GM12878 (cell line): ENCODE data around the gene TRMT44. TPM values are rescaled to one million over a fixed set of nuclear protein-coding genes. Genes with fewer than 3 reads are reported as not detected.

Experiments used
- ATAC-seq: fragments of 200-7000 bp; cut with Tn5 transposase; 3 replicates; pipeline ENCODE4 v1.9.1; 2020; ENCODE audit warnings: mild to moderate bottlenecking, moderate library complexity
- BruUV-seq: library from RNA; stranded (reverse); fragments of 400-500 nt; replicated peaks from 2 replicates; lab custom pipeline; 2021; lab: Mats Ljungman, UMichigan
- CTCF ChIA-PET: fragments of 300-600 bp; sonication (Branson Sonifier 250); formaldehyde crosslinking; extraction: SDS; loops from one replicate; lab custom pipeline; 2021; ENCODE audit warnings: inconsistent platforms; lab: Yijun Ruan, JAX
- POLR2A ChIA-PET: fragments of 350-600 bp; formaldehyde crosslinking; extraction: SDS; loops from one replicate; lab custom pipeline; 2021; ENCODE audit warnings: inconsistent platforms; lab: Charles Lee
- RAD21 ChIA-PET: fragments of 300-600 bp; sonication (Branson Sonifier 250); formaldehyde crosslinking; loops from one replicate; lab custom pipeline; 2023; ENCODE audit warnings: antibody characterized with exemption; ENCODE audit not compliant: unreplicated experiment; lab: Charles Lee
- SMC1A ChIA-PET: fragments of 300-600 bp; sonication (Branson Sonifier 250); formaldehyde crosslinking; loops from one replicate; lab custom pipeline; 2023; ENCODE audit not compliant: unreplicated experiment, uncharacterized antibody; lab: Charles Lee
- DNase-seq: peaks from one replicate; pipeline ENCODE4 v3.0.0-alpha.2; 2011; ENCODE audit warnings: low read depth, low spot score
- FAIRE-seq: peaks from 3 replicates; lab custom pipeline; 2011; peaks lifted over from hg19 to GRCh38; lab: Jason Lieb, UNC
- H2AFZ ChIP-seq: 2 replicates; pipeline ENCODE4 v1.6.0; 2011; ENCODE audit warnings: low read depth, low read length, control low read depth; ENCODE audit not compliant: control insufficient read depth
- H3K27ac ChIP-seq: 2 replicates; pipeline ENCODE4 v1.5.1; 2011; ENCODE audit warnings: control low read depth; ENCODE audit not compliant: control insufficient read depth, insufficient read depth
- H3K27me3 ChIP-seq, 2 experiments: replicated peaks in 1 of 2; 2 replicates each; pipeline versions ENCODE4 v1.6.0 to v1.6.1; 2011; ENCODE audit warnings: low read length in 1 of 2; ENCODE audit not compliant: control insufficient read depth in 2 of 2, insufficient read depth in 2 of 2
- H3K36me3 ChIP-seq, 2 experiments: 2 replicates each; pipeline ENCODE4 v1.5.1; 2011; ENCODE audit warnings: low read length in 1 of 2; ENCODE audit not compliant: control insufficient read depth in 2 of 2, insufficient read depth in 2 of 2
- H3K4me1 ChIP-seq: 2 replicates; pipeline ENCODE4 v1.6.1; 2011; ENCODE audit warnings: mild to moderate bottlenecking, low read length, moderate library complexity, mixed read lengths; ENCODE audit not compliant: control insufficient read depth, insufficient read depth
- H3K4me2 ChIP-seq: 2 replicates; pipeline ENCODE4 v1.6.0; 2011; ENCODE audit warnings: control low read depth; ENCODE audit not compliant: control insufficient read depth, insufficient read depth
- H3K4me3 ChIP-seq: fragments of 200-600 bp; sonication (generic); 2 replicates; pipeline ENCODE4 v1.5.1; 2016
- H3K79me2 ChIP-seq: 2 replicates; pipeline ENCODE4 v1.6.0; 2011; ENCODE audit warnings: low read length; ENCODE audit not compliant: control insufficient read depth, insufficient read depth
- H3K9ac ChIP-seq: 2 replicates; pipeline ENCODE4 v1.8.0; 2011; ENCODE audit warnings: low read length, control low read depth, mixed read lengths; ENCODE audit not compliant: control insufficient read depth, insufficient read depth
- H3K9me3 ChIP-seq: replicated peaks from 3 replicates; pipeline ENCODE4 v1.5.1; 2011; ENCODE audit warnings: mild to moderate bottlenecking, low read length; ENCODE audit not compliant: control insufficient read depth, insufficient read depth
- H4K20me1 ChIP-seq: 2 replicates; pipeline ENCODE4 v1.6.0; 2011; ENCODE audit not compliant: control insufficient read depth, insufficient read depth
- BACH1 ChIP-seq: fragments of 450-650 bp; IDR thresholded peaks from 2 replicates; pipeline ENCODE4 v1.6.1; 2017; ENCODE audit warnings: mild to moderate bottlenecking, borderline replicate concordance
- KDM1A ChIP-seq: fragments of 200-600 bp; sonication (generic); IDR thresholded peaks from 2 replicates; pipeline ENCODE4 v1.6.1; 2016; ENCODE audit warnings: borderline replicate concordance
- MTA2 ChIP-seq: fragments of 450-650 bp; IDR thresholded peaks from 2 replicates; pipeline ENCODE4 v1.6.1; 2016; ENCODE audit warnings: low read depth, mild to moderate bottlenecking, moderate library complexity
- RAD51 ChIP-seq: fragments of 450-650 bp; IDR thresholded peaks from 2 replicates; pipeline ENCODE4 v1.6.1; 2016; ENCODE audit warnings: moderate library complexity, mild to moderate bottlenecking, inconsistent platforms
- TCF7 ChIP-seq: IDR thresholded peaks from 2 replicates; pipeline ENCODE4 v1.6.1; 2014; ENCODE audit warnings: antibody characterized with exemption, borderline replicate concordance
- WGBS: methylation state at CpG from one replicate; pipeline ENCODE4 v1.1.6; 2016; ENCODE audit warnings: low lambda C conversion rate; ENCODE audit not compliant: insufficient replicate concordance, insufficient coverage; ENCODE audit errors: missing lambda C conversion rate; 5-methylcytosine and 5-hydroxymethylcytosine counted together
- in situ Hi-C: fragments of 300-500 bp; cut with MboI; formaldehyde crosslinking; loops from 9 replicates; pipeline ENCODE4 v1.14.3; 2018; ENCODE audit warnings: mixed read lengths
- intact Hi-C: fragments of 100-400 bp; cut with micrococcal nuclease; formaldehyde crosslinking; loops from one replicate; pipeline ENCODE4 v1.14.2; 2022; ENCODE audit not compliant: unreplicated experiment
- polyA plus RNA-seq, 11 experiments: library from polyadenylated mRNA; depleted of rRNA in 4 of 11; unstranded in 6 of 11; stranded (reverse) in 5 of 11; fragments of >200 nt; fragmentation: Nextera tagmentation in 4 of 11; fragmentation: Illumina TruSeq in 1 of 11; extraction: Ambion mirVana in 4 of 11; extraction: Trizol in 1 of 11; gene quantifications; 1 replicate in 1 of 11; 2 replicates in 10 of 11; pipeline versions ENCODE4 v1.2.1 to v1.2.3, GENCODE V29; 2011 to 2016; ENCODE audit warnings: inconsistent platforms in 2 of 11, missing spikeins in 2 of 11, low read depth in 1 of 11
- total RNA-seq, 4 experiments: library from RNA; depleted of rRNA in 3 of 4; stranded (reverse); fragments of >200 nt in 3 of 4; fragmentation: Illumina TruSeq in 1 of 4; extraction: Trizol in 1 of 4; gene quantifications; 2 replicates each; pipeline versions ENCODE4 v1.2.1 to v1.2.3, GENCODE V29; 2013 to 2021
- TF ChIP-seq, protein P1 (sequence below): fragments of 450-650 bp; IDR thresholded peaks from 2 replicates; pipeline ENCODE4 v1.6.1; 2017; ENCODE audit warnings: mild to moderate bottlenecking
- TF ChIP-seq, protein P2 (sequence below): fragments of 450-650 bp; IDR thresholded peaks from 2 replicates; pipeline ENCODE4 v1.6.1; 2017; ENCODE audit warnings: mild to moderate bottlenecking, moderate library complexity
- TF ChIP-seq, protein P3 (sequence below): fragments of 450-650 bp; IDR thresholded peaks from 2 replicates; pipeline ENCODE4 v1.6.1; 2017; ENCODE audit warnings: mild to moderate bottlenecking, low read depth, inconsistent platforms; ENCODE audit not compliant: poor library complexity, severe bottlenecking

The TRMT44 gene
- total and polyA plus RNA-seq, 10 of the 15 experiments (the other 5 are each of a cell fraction or from before 2014, with no cell fraction given) = 1.3 to 18.5 (median 10.1) TPM

DNA sequence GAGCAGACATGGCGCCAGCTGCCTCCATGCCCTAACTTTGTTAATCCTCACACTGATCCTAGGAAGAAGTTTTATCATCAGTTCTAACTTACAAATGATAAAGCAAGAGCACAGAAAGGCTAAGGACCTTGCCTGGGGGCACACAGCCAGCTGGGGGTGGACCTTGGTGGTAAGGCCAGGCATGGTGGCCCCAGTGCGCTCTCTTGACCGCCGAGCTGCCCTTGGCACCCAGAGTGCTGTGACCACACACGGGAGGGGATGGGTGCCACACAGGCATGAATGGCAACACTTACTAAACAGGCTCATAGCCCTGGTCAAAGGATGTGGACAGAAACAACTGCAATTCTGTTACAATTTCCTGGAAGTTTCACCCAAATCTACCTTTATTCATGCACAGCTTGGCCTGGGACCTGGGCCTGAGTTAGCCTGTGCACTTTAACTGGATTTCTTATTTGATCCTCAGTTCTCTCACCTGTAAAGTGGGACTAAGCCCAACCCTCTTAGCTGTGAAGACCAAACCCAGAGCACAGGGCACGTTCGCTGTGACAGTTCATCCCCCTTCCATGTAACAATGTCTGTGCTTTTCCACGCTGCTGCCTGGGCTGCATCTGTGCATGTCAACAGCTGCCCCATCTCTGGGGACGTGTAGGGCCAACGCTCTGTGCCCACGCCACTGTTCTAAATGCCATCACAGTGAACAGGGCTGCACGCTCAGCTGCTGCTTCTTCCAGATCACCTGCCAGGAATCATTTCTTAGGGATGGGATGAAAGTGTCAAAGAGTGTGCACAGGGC lies 44.9 kb upstream of the TRMT44 start:
- H3K27ac ChIP-seq = no peak overlapping the region
- H3K9ac ChIP-seq = no peak overlapping the region
- peaks cover 14% of the 10 kb centered on the region for H3K4me1 ChIP-seq
- ATAC-seq (no peak), FAIRE-seq (no peak), DNase-seq (no peak)
- in situ Hi-C loops (no loop called here), intact Hi-C loops (no loop called here)
- no peak overlapping the region for H3K4me3 ChIP-seq
- ChIA-PET SMC1A (no interaction called here), CTCF (no interaction called here)
- no peak overlapping the region for H2AFZ ChIP-seq
- peaks cover 0 to 7% of the 10 kb centered on the region in 2 experiments; a peak in 2 of 4 replicates for H3K36me3 ChIP-seq
- H3K27me3 ChIP-seq = no peaks in the 10 kb centered on the region
- H3K4me2 ChIP-seq = no peak overlapping the region
- no peaks in the 10 kb centered on the region for H4K20me1 ChIP-seq
- TF ChIP-seq BACH1 (no peak), RAD51 (no peak), MTA2 (no peak), KDM1A (no peak), TCF7 (no peak)
- TF ChIP-seq, protein P1, sequence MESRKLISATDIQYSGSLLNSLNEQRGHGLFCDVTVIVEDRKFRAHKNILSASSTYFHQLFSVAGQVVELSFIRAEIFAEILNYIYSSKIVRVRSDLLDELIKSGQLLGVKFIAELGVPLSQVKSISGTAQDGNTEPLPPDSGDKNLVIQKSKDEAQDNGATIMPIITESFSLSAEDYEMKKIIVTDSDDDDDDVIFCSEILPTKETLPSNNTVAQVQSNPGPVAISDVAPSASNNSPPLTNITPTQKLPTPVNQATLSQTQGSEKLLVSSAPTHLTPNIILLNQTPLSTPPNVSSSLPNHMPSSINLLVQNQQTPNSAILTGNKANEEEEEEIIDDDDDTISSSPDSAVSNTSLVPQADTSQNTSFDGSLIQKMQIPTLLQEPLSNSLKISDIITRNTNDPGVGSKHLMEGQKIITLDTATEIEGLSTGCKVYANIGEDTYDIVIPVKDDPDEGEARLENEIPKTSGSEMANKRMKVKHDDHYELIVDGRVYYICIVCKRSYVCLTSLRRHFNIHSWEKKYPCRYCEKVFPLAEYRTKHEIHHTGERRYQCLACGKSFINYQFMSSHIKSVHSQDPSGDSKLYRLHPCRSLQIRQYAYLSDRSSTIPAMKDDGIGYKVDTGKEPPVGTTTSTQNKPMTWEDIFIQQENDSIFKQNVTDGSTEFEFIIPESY = no peak
- TF ChIP-seq, protein P2, sequence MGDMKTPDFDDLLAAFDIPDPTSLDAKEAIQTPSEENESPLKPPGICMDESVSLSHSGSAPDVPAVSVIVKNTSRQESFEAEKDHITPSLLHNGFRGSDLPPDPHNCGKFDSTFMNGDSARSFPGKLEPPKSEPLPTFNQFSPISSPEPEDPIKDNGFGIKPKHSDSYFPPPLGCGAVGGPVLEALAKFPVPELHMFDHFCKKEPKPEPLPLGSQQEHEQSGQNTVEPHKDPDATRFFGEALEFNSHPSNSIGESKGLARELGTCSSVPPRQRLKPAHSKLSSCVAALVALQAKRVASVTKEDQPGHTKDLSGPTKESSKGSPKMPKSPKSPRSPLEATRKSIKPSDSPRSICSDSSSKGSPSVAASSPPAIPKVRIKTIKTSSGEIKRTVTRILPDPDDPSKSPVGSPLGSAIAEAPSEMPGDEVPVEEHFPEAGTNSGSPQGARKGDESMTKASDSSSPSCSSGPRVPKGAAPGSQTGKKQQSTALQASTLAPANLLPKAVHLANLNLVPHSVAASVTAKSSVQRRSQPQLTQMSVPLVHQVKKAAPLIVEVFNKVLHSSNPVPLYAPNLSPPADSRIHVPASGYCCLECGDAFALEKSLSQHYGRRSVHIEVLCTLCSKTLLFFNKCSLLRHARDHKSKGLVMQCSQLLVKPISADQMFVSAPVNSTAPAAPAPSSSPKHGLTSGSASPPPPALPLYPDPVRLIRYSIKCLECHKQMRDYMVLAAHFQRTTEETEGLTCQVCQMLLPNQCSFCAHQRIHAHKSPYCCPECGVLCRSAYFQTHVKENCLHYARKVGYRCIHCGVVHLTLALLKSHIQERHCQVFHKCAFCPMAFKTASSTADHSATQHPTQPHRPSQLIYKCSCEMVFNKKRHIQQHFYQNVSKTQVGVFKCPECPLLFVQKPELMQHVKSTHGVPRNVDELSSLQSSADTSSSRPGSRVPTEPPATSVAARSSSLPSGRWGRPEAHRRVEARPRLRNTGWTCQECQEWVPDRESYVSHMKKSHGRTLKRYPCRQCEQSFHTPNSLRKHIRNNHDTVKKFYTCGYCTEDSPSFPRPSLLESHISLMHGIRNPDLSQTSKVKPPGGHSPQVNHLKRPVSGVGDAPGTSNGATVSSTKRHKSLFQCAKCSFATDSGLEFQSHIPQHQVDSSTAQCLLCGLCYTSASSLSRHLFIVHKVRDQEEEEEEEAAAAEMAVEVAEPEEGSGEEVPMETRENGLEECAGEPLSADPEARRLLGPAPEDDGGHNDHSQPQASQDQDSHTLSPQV = no peak
- TF ChIP-seq, protein P3, sequence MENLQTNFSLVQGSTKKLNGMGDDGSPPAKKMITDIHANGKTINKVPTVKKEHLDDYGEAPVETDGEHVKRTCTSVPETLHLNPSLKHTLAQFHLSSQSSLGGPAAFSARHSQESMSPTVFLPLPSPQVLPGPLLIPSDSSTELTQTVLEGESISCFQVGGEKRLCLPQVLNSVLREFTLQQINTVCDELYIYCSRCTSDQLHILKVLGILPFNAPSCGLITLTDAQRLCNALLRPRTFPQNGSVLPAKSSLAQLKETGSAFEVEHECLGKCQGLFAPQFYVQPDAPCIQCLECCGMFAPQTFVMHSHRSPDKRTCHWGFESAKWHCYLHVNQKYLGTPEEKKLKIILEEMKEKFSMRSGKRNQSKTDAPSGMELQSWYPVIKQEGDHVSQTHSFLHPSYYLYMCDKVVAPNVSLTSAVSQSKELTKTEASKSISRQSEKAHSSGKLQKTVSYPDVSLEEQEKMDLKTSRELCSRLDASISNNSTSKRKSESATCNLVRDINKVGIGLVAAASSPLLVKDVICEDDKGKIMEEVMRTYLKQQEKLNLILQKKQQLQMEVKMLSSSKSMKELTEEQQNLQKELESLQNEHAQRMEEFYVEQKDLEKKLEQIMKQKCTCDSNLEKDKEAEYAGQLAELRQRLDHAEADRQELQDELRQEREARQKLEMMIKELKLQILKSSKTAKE = no peak
- TF ChIP-seq, all 136 proteins: peak for 0
- Histone ChIP-seq H3K9me3 (0 out of 3 replicates have a peak, but pooled peaks cover 2% of the 10 kb centered on the region), H3K79me2 (no peaks in the 10 kb centered on the region)
- ChIA-PET POLR2A (interaction anchor here (0.7 kb wide), 1 partner anchor 141 kb away, joined by 3 read pairs; no protein-coding TSS in a partner anchor), RAD21 (no interaction called here)
- WGBS = 95% methylated on average over 12 of the region's 12 CpGs
- no TSS peak for BruUV-seq
